Lung (tissue), 12 donors: Measurements from ENCODE around the gene CNIH3. TPM values are rescaled to one million over a fixed set of nuclear protein-coding genes. Genes with fewer than 3 reads are reported as not detected.

Experiments
- ATAC-seq: fragments of 200-7000 bp; cut with Tn5 transposase; one replicate; pipeline ENCODE4 v1.9.1; 2020; ENCODE audit warnings: moderate number of reproducible peaks; ENCODE audit not compliant: insufficient read depth, low FRiP score
- DNase-seq, 3 donors: peaks; one replicate each; pipeline ENCODE4 v3.0.0-alpha.2; 2013 to 2017
- H3K27ac ChIP-seq, 2 donors: one replicate each; pipeline ENCODE4 v1.5.1; 2013; ENCODE audit warnings: mild to moderate bottlenecking in 2 of 2, moderate library complexity in 2 of 2, control low read depth in 1 of 2, inconsistent platforms in 1 of 2, low read depth in 1 of 2, low read length in 1 of 2
- H3K27me3 ChIP-seq, 3 donors: one replicate each; pipeline ENCODE4 v1.5.1; 2013; ENCODE audit warnings: low read length in 2 of 3; ENCODE audit not compliant: control insufficient read depth in 3 of 3, insufficient read depth in 3 of 3
- H3K36me3 ChIP-seq, 4 donors: one replicate each; pipeline ENCODE4 v1.5.1; 2013; ENCODE audit warnings: low read length in 4 of 4, mild to moderate bottlenecking in 1 of 4, moderate library complexity in 1 of 4; ENCODE audit not compliant: control insufficient read depth in 4 of 4, insufficient read depth in 4 of 4
- H3K4me1 ChIP-seq, 5 donors: one replicate each; pipeline ENCODE4 v1.5.1; 2013; ENCODE audit warnings: low read length in 5 of 5, mild to moderate bottlenecking in 2 of 5, moderate library complexity in 1 of 5; ENCODE audit not compliant: control insufficient read depth in 5 of 5, insufficient read depth in 5 of 5
- H3K4me3 ChIP-seq: one replicate; pipeline ENCODE4 v1.5.1; 2013; ENCODE audit warnings: mild to moderate bottlenecking, control low read depth, moderate library complexity
- H3K9ac ChIP-seq, 2 donors: one replicate each; pipeline ENCODE4 v1.5.1; 2013; ENCODE audit warnings: low read length in 2 of 2, control low read depth in 1 of 2; ENCODE audit not compliant: insufficient read depth in 1 of 2
- H3K9me3 ChIP-seq, 4 donors: one replicate each; pipeline ENCODE4 v1.5.1; 2013; ENCODE audit warnings: low read length in 3 of 4, mild to moderate bottlenecking in 1 of 4, moderate library complexity in 1 of 4; ENCODE audit not compliant: control insufficient read depth in 4 of 4, insufficient read depth in 3 of 4
- WGBS, 2 donors: extraction: QIAGEN DNeasy Blood & Tissue Kit; methylation state at CpG; one replicate each; pipeline ENCODE4 v1.1.7; 2013; 5-methylcytosine and 5-hydroxymethylcytosine counted together
- polyA plus RNA-seq, 2 donors: library from polyadenylated mRNA; stranded (reverse); fragments of 200-250 nt; gene quantifications; one replicate each; pipeline ENCODE4 v1.2.1, GENCODE V29; 2013
- total RNA-seq, 2 donors: library from RNA; depleted of rRNA in 1 of 2; stranded (reverse); fragments of >200 nt in 1 of 2; gene quantifications; one replicate each; pipeline ENCODE4 v1.2.1, GENCODE V29; 2014 to 2021
- TF ChIP-seq, protein P1 (sequence below): IDR thresholded peaks from 2 replicates; pipeline ENCODE4 v1.5.1; 2012; ENCODE audit warnings: mild to moderate bottlenecking; ENCODE audit errors: control extremely low read depth, extremely low read depth
- donor health status: control.
- donor health status: control.
- donor health status: Bipolar disorder and iron deficiency.
- donor health status: healthy.
- donor health status: DM: yes; HTN: yes; CAD: no.

Gene CNIH3
- total and polyA plus RNA-seq, 4 donors, result 0.70 to 5.2 (median 2.9) TPM

DNA sequence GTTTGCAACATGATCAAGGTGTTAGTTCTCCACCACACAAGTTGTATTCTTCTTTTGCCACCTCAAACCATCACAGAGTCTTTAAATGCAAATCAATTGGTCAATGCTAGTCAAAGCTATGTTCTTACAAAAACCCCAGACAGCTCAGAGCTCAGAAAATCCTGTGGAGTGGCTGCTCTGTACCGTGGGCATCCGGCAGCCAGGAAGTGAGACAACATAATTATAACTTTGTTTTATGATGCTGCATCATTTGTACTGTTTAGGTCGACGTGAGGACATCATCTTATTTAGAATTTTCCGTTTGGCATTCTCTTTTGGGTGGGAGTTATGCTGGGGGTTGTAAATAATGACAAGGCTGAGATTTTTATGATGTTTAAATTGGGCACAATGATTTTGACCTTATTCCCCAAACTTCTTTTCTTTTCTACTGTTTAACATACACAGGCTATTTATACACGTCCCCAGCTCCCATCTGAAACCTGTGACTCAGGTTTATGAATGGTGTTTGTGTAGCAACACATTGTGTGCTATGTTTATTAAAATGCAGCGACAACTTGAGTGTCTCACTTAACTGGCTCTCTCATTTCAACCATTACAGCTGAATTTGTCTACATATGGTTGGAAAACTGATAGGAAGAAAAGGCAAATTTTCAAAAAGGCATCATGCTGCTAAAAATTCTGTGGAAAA lies 124.0 kb downstream of the CNIH3 start:
- no peak overlapping the region for H3K4me3 ChIP-seq
- DNase-seq, result no peak
- H3K36me3 ChIP-seq, result no peaks in the 10 kb centered on the region
- H3K4me1 ChIP-seq, result peaks cover 0 to 5% (median 0%) of the 10 kb centered on the region in 5 donors
- H3K27me3 ChIP-seq, result no peaks in the 10 kb centered on the region
- TF ChIP-seq, protein P1, sequence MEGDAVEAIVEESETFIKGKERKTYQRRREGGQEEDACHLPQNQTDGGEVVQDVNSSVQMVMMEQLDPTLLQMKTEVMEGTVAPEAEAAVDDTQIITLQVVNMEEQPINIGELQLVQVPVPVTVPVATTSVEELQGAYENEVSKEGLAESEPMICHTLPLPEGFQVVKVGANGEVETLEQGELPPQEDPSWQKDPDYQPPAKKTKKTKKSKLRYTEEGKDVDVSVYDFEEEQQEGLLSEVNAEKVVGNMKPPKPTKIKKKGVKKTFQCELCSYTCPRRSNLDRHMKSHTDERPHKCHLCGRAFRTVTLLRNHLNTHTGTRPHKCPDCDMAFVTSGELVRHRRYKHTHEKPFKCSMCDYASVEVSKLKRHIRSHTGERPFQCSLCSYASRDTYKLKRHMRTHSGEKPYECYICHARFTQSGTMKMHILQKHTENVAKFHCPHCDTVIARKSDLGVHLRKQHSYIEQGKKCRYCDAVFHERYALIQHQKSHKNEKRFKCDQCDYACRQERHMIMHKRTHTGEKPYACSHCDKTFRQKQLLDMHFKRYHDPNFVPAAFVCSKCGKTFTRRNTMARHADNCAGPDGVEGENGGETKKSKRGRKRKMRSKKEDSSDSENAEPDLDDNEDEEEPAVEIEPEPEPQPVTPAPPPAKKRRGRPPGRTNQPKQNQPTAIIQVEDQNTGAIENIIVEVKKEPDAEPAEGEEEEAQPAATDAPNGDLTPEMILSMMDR, result no peak
- no peaks in the 10 kb centered on the region for H3K9me3 ChIP-seq
- no peak overlapping the region for H3K9ac ChIP-seq
- 71 to 75% methylated on average over 7 of the region's 7 CpGs for WGBS, 2 donors
- ATAC-seq, result no peak
- H3K27ac ChIP-seq, result no peak overlapping the region

DNA sequence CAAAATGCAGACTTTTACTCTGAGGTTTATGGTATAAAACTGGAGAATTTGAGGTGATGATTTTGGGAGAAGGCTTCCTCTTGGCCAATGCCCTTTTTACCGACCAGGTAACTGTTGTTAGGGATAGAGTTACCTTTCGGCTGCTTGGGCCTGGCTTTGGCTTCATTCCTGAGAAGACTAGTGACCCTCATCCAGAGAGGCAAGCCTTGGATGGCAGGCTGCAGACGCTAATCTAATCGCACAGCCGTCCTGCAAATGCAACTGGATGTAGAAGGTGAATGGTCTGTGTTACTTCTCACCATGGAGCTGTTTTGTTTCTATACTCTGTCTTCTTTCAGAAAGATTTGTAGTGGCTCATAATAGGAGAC lies 124.6 kb downstream of the CNIH3 start:
- 92 to 95% methylated on average over 5 of the region's 5 CpGs for WGBS, 2 donors
- no peak overlapping the region for H3K4me3 ChIP-seq
- no peaks in the 10 kb centered on the region for H3K36me3 ChIP-seq
- H3K27ac ChIP-seq, result no peak overlapping the region
- no peak overlapping the region for H3K9ac ChIP-seq
- H3K27me3 ChIP-seq, result no peaks in the 10 kb centered on the region
- TF ChIP-seq, protein P1, result no peak
- no peaks in the 10 kb centered on the region for H3K9me3 ChIP-seq
- H3K4me1 ChIP-seq, result peaks cover 0 to 5% (median 0%) of the 10 kb centered on the region in 5 donors
- DNase-seq, result no peak
- ATAC-seq, result no peak

DNA sequence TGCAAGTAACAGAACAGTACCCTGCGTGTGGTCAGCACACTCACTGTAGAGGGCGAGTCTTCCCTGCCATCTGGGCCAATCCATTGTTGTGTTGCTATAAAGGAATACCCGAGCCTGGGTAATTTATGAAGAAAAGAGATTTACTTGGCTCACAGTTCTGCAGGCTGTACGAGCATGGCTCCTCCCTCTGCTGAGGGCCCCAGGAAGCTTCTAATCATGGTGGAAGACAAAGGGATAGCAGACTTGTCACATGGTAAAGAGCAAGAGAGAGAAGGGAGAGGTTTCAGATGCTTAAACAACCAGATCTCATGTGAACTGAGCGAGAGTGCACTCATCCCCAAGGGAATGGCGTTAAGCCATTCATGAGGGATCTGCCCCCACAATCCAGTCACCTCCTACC lies 126.2 kb downstream of the CNIH3 start:
- Histone ChIP-seq H3K27ac (no peak overlapping the region), H3K4me1 (peaks cover 0 to 2% (median 0%) of the 10 kb centered on the region in 5 donors), H3K36me3 (no peaks in the 10 kb centered on the region), H3K27me3 (no peaks in the 10 kb centered on the region), H3K4me3 (no peak overlapping the region), H3K9ac (no peak overlapping the region), H3K9me3 (no peaks in the 10 kb centered on the region)
- TF ChIP-seq, protein P1, result no peak
- 92 to 95% methylated on average over 6 of the region's 6 CpGs for WGBS, 2 donors
- no peak for DNase-seq
- no peak for ATAC-seq
